GM21515 (cell line): ENCODE data around the gene UTP14C.
"Not testable (repeated sequence)": the region's sequence is repeated elsewhere in the genome, so short reads cannot be mapped to it uniquely, and the experiment has no call there.

ENCODE experiments used
- ATAC-seq: cut with Tn5 transposase; IDR thresholded peaks from one replicate; pipeline ENCODE4 v1.9.1; 2021; ENCODE audit not compliant: unreplicated experiment

The UTP14C gene

GRCh38 chr13:52001120-52001731, 23.3 kb upstream of the UTP14C start:
- ATAC-seq: peak; percentile 82

- ATAC-seq: no peak
Observed at GRCh38 chr13:52002361-52002760, 22.1 kb upstream of the UTP14C start.

GRCh38 chr13:52003541-52003940, 20.9 kb upstream of the UTP14C start:
- ATAC-seq: no peak

- ATAC-seq: no peak
Observed at GRCh38 chr13:52004511-52005170, 19.9 kb upstream of the UTP14C start.

- no peak for ATAC-seq
Observed at GRCh38 chr13:52005841-52006522, 18.5 kb upstream of the UTP14C start.

- no peak for ATAC-seq
Observed at GRCh38 chr13:52006523-52007245, 17.8 kb upstream of the UTP14C start.

- no peak for ATAC-seq
Observed at GRCh38 chr13:52009946-52010345, 14.5 kb upstream of the UTP14C start.

GRCh38 chr13:52010890-52011631, 13.4 kb upstream of the UTP14C start, which contains the start of gene ATP7B:
ATP7B (minus strand) TSS chr13:52011450; CDS start chr13:52011337, 113 bp downstream.
- ATAC-seq: peak; percentile 1

GRCh38 chr13:52011632-52012511, 12.6 kb upstream of the UTP14C start, which contains the start of gene ALG11:
ALG11 (plus strand) TSS chr13:52012398; CDS start chr13:52012419, 21 bp downstream.
- ATAC-seq: peak; percentile 99

- no peak for ATAC-seq
Observed at GRCh38 chr13:52012512-52012836, 12.0 kb upstream of the UTP14C start.

- no peak for ATAC-seq
Observed at GRCh38 chr13:52016296-52016695, 8.2 kb upstream of the UTP14C start.

- no peak for ATAC-seq
Observed at GRCh38 chr13:52020191-52020590, 4.3 kb upstream of the UTP14C start.

GRCh38 chr13:52022356-52022755, 2.1 kb upstream of the UTP14C start:
- ATAC-seq: no peak

GRCh38 chr13:52025475-52026245, 1.2 kb downstream of the UTP14C start:
- ATAC-seq: no peak

- ATAC-seq: no peak
Observed at GRCh38 chr13:52026246-52026626, 1.7 kb downstream of the UTP14C start.

- ATAC-seq: no peak
Observed at GRCh38 chr13:52027832-52028231, 3.3 kb downstream of the UTP14C start.

- ATAC-seq: no peak
Observed at GRCh38 chr13:52029569-52029968, 5.1 kb downstream of the UTP14C start.

- not testable (repeated sequence) for ATAC-seq
Observed at GRCh38 chr13:52030401-52030800, 5.9 kb downstream of the UTP14C start.

GRCh38 chr13:52033039-52033438, 8.5 kb downstream of the UTP14C start:
- ATAC-seq: no peak
